ENCODE measurements around the gene STRN. TPM values are rescaled to one million over a fixed set of nuclear protein-coding genes. Genes with fewer than 3 reads are reported as not detected.

The STRN gene
- total RNA-seq, 1 donor from 2014 or later = 24.7 TPM

DNA sequence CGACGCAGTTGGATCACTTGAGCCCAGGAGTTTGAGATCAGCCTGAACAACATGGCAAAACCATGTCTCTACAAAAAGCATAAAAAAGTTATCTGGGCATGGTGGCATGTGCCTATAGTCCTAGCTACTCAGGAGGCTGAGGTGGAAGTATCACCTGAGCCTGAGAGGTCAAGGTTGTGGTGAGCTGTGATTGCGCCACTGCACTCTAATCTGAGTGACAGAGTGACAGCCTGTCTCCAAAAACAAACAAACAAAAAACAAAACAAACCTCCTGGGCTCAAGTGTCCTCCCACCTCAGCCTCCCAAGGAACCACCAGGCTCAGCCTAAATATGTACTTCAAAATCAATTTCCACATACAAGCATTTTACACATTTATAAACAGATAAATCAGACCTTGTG is 83.8 kb downstream of the STRN start:
- DNase-seq (no peak), ATAC-seq (ENCODE audit: low read depth) (no peak)
- H3K9me3 Mint-ChIP-seq = no peaks in the 10 kb centered on the region
- intact Hi-C loops (cut with micrococcal nuclease) = loop anchor here (5.0 kb wide), 1 partner anchor 380 kb away; no protein-coding TSS in a partner anchor
- TF ChIP-seq, protein P1, sequence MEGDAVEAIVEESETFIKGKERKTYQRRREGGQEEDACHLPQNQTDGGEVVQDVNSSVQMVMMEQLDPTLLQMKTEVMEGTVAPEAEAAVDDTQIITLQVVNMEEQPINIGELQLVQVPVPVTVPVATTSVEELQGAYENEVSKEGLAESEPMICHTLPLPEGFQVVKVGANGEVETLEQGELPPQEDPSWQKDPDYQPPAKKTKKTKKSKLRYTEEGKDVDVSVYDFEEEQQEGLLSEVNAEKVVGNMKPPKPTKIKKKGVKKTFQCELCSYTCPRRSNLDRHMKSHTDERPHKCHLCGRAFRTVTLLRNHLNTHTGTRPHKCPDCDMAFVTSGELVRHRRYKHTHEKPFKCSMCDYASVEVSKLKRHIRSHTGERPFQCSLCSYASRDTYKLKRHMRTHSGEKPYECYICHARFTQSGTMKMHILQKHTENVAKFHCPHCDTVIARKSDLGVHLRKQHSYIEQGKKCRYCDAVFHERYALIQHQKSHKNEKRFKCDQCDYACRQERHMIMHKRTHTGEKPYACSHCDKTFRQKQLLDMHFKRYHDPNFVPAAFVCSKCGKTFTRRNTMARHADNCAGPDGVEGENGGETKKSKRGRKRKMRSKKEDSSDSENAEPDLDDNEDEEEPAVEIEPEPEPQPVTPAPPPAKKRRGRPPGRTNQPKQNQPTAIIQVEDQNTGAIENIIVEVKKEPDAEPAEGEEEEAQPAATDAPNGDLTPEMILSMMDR (IDR thresholded peaks at IDR 0.05) = no peak
- CTCF ChIA-PET = no interaction called here
- no peak overlapping the region for H3K4me3 Mint-ChIP-seq
- peaks cover 59% of the 10 kb centered on the region for H3K36me3 Mint-ChIP-seq (ENCODE audit: low read depth)
- H3K4me1 Mint-ChIP-seq = no peaks in the 10 kb centered on the region
- no peaks in the 10 kb centered on the region for H3K27me3 Mint-ChIP-seq
- POLR2A ChIA-PET = no interaction called here
- H3K27ac Mint-ChIP-seq = no peak overlapping the region

DNA sequence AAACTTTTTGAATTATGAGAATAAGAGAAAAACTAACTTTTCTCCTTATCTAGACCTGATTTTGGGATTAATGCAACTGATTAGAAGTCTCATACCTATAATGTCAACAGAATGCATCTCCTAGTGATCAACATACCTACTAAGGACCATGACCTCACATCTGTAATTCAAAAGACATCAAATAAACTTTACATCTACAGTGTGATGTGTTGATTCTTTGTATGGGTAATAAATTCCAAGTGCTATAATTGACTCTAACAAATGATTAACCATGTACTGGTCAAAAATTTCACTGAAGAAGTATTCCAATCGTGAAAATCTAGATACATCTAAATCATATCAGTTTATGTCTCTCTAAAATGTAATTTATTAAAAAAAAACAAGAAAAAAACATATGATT is 84.5 kb downstream of the STRN start:
- POLR2A ChIA-PET = no interaction called here
- DNase-seq = no peak
- intact Hi-C loops (cut with micrococcal nuclease) = loop anchor here (5.0 kb wide), 1 partner anchor 380 kb away; no protein-coding TSS in a partner anchor
- Mint-ChIP-seq H3K9me3 (no peaks in the 10 kb centered on the region), H3K4me3 (no peak overlapping the region), H3K27me3 (no peaks in the 10 kb centered on the region), H3K4me1 (no peaks in the 10 kb centered on the region), H3K36me3 (ENCODE audit: low read depth) (peaks cover 60% of the 10 kb centered on the region), H3K27ac (no peak overlapping the region)
- CTCF ChIA-PET = no interaction called here
- TF ChIP-seq, protein P1 (IDR thresholded peaks at IDR 0.05) = no peak
- ATAC-seq (ENCODE audit: low read depth) = no peak

DNA sequence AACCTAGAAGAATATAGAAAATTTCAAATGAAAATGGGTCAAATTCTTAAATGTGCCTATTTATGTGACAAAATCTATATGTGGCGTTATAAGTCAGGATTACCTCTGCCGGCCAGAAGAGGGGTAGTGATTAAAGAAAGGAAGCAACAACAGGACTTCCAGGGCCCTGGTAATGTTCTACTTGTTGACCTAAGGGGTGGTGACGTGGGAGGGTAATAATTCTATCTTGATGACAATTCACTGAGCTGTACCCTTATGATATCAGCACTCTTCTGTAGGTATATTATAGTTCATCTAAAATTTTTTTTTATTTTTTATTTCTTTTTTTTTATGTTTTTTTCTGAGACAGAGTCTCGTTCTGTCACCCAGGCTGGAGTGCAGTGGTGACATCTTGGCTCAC is 87.9 kb downstream of the STRN start:
- no peak overlapping the region for H3K27ac Mint-ChIP-seq
- no peaks in the 10 kb centered on the region for H3K27me3 Mint-ChIP-seq
- H3K4me1 Mint-ChIP-seq = no peaks in the 10 kb centered on the region
- TF ChIP-seq, protein P1 (IDR thresholded peaks at IDR 0.05) = no peak
- intact Hi-C loops (cut with micrococcal nuclease) = no loop called here
- H3K9me3 Mint-ChIP-seq = peaks cover 4% of the 10 kb centered on the region
- ATAC-seq (ENCODE audit: low read depth) = no peak
- H3K36me3 Mint-ChIP-seq (ENCODE audit: low read depth) = peaks cover 60% of the 10 kb centered on the region
- ChIA-PET CTCF (no interaction called here), POLR2A (no interaction called here)
- no peak for DNase-seq
- no peak overlapping the region for H3K4me3 Mint-ChIP-seq

DNA sequence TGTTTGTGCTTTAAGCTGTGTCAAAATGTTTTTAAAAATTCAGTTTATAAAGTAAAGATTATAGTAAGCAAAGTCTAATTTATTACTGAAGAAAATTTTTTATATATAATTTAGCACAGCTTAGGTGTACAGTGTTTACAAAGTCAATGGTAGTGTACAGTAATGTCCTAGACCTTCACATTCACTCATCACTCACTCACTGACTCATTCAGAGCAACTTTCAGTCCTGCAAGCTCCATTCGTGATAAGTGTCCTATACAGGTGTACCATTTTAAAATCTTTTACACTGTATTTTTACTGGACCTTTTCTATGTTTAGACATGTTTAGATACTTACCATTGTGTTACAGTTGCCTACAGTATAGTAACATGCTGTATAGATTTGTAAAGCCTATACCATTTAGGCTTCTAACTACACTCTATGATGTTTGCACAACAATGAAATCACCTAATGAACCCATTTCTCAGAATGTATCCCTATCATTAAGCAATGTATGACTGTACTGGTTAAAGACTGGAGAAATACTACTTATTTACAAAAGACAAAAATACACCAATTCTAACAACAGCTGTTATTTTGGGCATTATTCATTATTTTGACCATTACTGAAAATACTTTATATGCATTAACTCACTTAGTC is 95.1 kb downstream of the STRN start:
- Mint-ChIP-seq H3K9me3 (peaks cover 4% of the 10 kb centered on the region), H3K4me3 (no peak overlapping the region), H3K36me3 (ENCODE audit: low read depth) (peaks cover 77% of the 10 kb centered on the region), H3K27me3 (no peaks in the 10 kb centered on the region), H3K27ac (no peak overlapping the region), H3K4me1 (no peaks in the 10 kb centered on the region)
- CTCF ChIA-PET = no interaction called here
- ATAC-seq (ENCODE audit: low read depth) (no peak), DNase-seq (no peak)
- POLR2A ChIA-PET = no interaction called here
- intact Hi-C loops (cut with micrococcal nuclease) = no loop called here
- TF ChIP-seq, protein P1 (IDR thresholded peaks at IDR 0.05) = no peak

DNA sequence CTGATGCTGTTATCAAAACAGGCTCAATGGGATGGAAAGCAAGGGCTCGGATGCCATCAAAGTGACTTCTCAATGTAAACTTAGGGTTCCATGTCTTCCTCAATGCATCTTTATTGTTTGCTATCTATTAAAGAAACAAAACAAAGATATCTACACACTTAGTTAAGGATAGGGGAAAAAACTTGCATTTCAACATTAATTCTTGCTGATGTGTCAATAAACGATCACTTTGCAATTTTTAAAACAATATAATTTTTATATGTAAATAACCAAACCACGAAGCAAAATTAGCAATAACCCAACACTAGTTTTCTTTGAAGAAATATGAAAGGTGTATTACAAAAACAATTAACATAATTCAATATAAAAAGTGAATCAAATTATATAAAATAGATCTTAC is 96.7 kb downstream of the STRN start:
- DNase-seq (no peak), ATAC-seq (ENCODE audit: low read depth) (no peak)
- POLR2A ChIA-PET = no interaction called here
- Mint-ChIP-seq H3K36me3 (ENCODE audit: low read depth) (peaks cover 76% of the 10 kb centered on the region), H3K27ac (no peak overlapping the region), H3K4me3 (no peak overlapping the region), H3K9me3 (peaks cover 4% of the 10 kb centered on the region), H3K27me3 (no peaks in the 10 kb centered on the region), H3K4me1 (no peaks in the 10 kb centered on the region)
- CTCF ChIA-PET = no interaction called here
- TF ChIP-seq, protein P1 (IDR thresholded peaks at IDR 0.05) = no peak
- intact Hi-C loops (cut with micrococcal nuclease) = no loop called here

Data from activated B cell treated with CpG ODN at 0.5 μM for 24 hours (primary cell).